ENCODE data around the gene MFN2.

Gene MFN2

GRCh38 chr1:11998636-11999035 is 18.4 kb downstream of the MFN2 start:
- H3K4me3 ChIP-seq (ENCODE audit: low read depth, low read length), result no peak overlapping the region
- TF ChIP-seq, protein P1, sequence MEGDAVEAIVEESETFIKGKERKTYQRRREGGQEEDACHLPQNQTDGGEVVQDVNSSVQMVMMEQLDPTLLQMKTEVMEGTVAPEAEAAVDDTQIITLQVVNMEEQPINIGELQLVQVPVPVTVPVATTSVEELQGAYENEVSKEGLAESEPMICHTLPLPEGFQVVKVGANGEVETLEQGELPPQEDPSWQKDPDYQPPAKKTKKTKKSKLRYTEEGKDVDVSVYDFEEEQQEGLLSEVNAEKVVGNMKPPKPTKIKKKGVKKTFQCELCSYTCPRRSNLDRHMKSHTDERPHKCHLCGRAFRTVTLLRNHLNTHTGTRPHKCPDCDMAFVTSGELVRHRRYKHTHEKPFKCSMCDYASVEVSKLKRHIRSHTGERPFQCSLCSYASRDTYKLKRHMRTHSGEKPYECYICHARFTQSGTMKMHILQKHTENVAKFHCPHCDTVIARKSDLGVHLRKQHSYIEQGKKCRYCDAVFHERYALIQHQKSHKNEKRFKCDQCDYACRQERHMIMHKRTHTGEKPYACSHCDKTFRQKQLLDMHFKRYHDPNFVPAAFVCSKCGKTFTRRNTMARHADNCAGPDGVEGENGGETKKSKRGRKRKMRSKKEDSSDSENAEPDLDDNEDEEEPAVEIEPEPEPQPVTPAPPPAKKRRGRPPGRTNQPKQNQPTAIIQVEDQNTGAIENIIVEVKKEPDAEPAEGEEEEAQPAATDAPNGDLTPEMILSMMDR (IDR thresholded peaks at IDR 0.05; ENCODE audit: low read depth, low read length), result no peak

DNA sequence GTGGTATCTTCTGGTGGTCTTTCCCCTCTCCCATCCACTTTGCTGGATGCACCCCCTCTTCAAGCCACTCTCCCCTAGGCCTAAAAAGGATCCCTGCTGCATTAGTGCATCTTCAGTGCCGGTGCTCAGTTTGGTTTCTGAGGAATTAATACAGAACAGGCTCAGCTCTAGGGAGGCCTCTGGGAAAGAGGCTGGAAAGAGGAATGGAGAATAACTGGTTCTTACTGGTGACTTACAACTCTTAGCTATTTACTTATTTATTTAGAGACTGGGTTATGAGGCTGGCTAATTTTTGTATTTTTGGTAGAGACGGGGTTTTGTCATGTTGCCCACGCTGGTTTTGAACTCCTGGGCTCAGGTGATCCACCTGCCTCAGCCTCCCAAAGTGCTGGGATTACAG is 19.0 kb downstream of the MFN2 start:
- TF ChIP-seq, protein P1 (IDR thresholded peaks at IDR 0.05; ENCODE audit: low read depth, low read length), result no peak
- H3K4me3 ChIP-seq (ENCODE audit: low read depth, low read length), result no peak overlapping the region

GRCh38 chr1:12001249-12001917 is 21.1 kb downstream of the MFN2 start:
- no peak overlapping the region for H3K4me3 ChIP-seq (ENCODE audit: low read depth, low read length)
- TF ChIP-seq, protein P1 (IDR thresholded peaks at IDR 0.05; ENCODE audit: low read depth, low read length), result peak; percentile 52

DNA sequence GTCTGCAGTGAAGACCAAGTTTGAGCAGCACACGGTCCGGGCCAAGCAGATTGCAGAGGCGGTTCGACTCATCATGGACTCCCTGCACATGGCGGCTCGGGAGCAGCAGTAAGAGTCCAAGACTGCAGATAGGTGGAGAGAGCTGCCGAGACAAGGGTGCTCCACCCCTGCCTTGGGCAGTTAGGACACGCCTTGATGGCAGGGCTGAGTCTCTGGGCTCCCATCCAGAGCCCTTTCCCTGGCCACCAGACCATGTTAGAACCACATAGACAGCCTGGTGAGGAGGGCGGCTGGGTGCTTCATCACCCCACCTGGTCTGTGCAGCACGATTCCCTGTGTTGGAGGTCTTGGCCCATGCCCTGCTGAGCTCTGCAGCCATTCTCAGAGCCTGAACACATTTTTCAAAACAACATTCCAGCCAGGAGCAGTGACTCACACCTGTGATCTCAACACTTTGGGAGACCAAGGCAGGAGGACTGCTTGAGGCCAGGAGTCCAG is 21.8 kb downstream of the MFN2 start:
- no peak overlapping the region for H3K4me3 ChIP-seq (ENCODE audit: low read depth, low read length)
- TF ChIP-seq, protein P1 (IDR thresholded peaks at IDR 0.05; ENCODE audit: low read depth, low read length), result no peak

- TF ChIP-seq, protein P1 (IDR thresholded peaks at IDR 0.05; ENCODE audit: low read depth, low read length), result no peak
- no peak overlapping the region for H3K4me3 ChIP-seq (ENCODE audit: low read depth, low read length)
These were observed 23.5 kb downstream of the MFN2 start for GRCh38 chr1:12003762-12004161.

DNA sequence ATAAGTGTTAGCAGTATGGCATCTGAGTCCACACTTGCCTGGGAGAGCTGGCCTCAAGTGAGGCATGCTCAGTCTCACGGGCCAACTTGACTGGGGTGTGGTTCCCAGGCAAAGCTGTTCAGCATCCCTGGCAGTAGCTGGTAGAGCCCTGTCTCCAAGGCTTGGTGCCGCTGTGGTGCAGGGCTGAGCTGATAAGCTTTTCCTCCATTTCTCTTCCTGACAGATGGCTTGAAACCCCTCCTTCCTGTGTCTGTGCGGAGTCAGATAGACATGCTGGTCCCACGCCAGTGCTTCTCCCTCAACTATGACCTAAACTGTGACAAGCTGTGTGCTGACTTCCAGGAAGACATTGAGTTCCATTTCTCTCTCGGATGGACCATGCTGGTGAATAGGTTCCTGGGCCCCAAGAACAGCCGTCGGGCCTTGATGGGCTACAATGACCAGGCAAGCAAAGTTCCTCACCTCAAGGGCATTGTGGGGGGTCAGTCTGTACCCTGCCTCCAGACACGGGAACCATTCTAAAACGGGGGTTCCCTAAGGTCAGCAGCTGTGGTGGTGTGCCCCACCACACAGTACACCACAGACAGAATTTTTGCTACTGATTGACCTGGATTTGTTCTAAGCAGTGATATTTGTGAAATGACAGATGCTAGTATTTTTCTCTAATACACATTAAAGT is 25.4 kb downstream of the MFN2 start:
- TF ChIP-seq, protein P1 (IDR thresholded peaks at IDR 0.05; ENCODE audit: low read depth, low read length), result no peak
- no peak overlapping the region for H3K4me3 ChIP-seq (ENCODE audit: low read depth, low read length)

Data from WI38 (cell line).